NCI-H510A treated with DMSO at 0.1 percent for 48 hours (cell line): ENCODE measurements around the gene PID1.

Experiments used
- DNase-seq: peaks from one replicate; lab custom pipeline; 2025; lab: John Stamatoyannopoulos, UW

PID1 gene

GRCh38 chr2:229261076-229261475 lies 10.0 kb downstream of the PID1 start:
- DNase-seq: no peak

GRCh38 chr2:229257985-229258384 lies 13.1 kb downstream of the PID1 start:
- DNase-seq: no peak

- DNase-seq: no peak
Observed at GRCh38 chr2:229256376-229256775, 14.7 kb downstream of the PID1 start.

- no peak for DNase-seq
Observed at GRCh38 chr2:229254206-229254605, 16.9 kb downstream of the PID1 start.

GRCh38 chr2:229252996-229253395 lies 18.1 kb downstream of the PID1 start:
- no peak for DNase-seq

- DNase-seq: no peak
Observed at GRCh38 chr2:229252280-229252679, 18.8 kb downstream of the PID1 start.

- no peak for DNase-seq
Observed at GRCh38 chr2:229249536-229249935, 21.6 kb downstream of the PID1 start.

GRCh38 chr2:229246334-229246733 lies 24.8 kb downstream of the PID1 start:
- no peak for DNase-seq

GRCh38 chr2:229244975-229245374 lies 26.1 kb downstream of the PID1 start:
- no peak for DNase-seq

- DNase-seq: no peak
Observed at GRCh38 chr2:229243890-229244560, 27.1 kb downstream of the PID1 start.

GRCh38 chr2:229240984-229241491 lies 30.0 kb downstream of the PID1 start:
- DNase-seq: no peak

GRCh38 chr2:229239021-229239420 lies 32.1 kb downstream of the PID1 start:
- DNase-seq: no peak

GRCh38 chr2:229237270-229237669 lies 33.8 kb downstream of the PID1 start:
- no peak for DNase-seq

- no peak for DNase-seq
Observed at GRCh38 chr2:229235131-229235914, 35.8 kb downstream of the PID1 start.

GRCh38 chr2:229231885-229232284 lies 39.2 kb downstream of the PID1 start:
- DNase-seq: no peak

- DNase-seq: no peak
Observed at GRCh38 chr2:229231328-229231868, 39.7 kb downstream of the PID1 start.

- no peak for DNase-seq
Observed at GRCh38 chr2:229230911-229231310, 40.2 kb downstream of the PID1 start.

- no peak for DNase-seq
Observed at GRCh38 chr2:229230256-229230655, 40.8 kb downstream of the PID1 start.

- DNase-seq: no peak
Observed at GRCh38 chr2:229226382-229226781, 44.7 kb downstream of the PID1 start.

GRCh38 chr2:229223107-229223506 lies 48.0 kb downstream of the PID1 start:
- DNase-seq: no peak

GRCh38 chr2:229221641-229222040 lies 49.4 kb downstream of the PID1 start:
- DNase-seq: no peak

GRCh38 chr2:229220254-229220653 lies 50.8 kb downstream of the PID1 start:
- DNase-seq: no peak

- DNase-seq: no peak
Observed at GRCh38 chr2:229218329-229218921, 52.7 kb downstream of the PID1 start.
